ENCODE results near the gene SCFD2. TPM values are rescaled to one million over a fixed set of nuclear protein-coding genes. Genes with fewer than 3 reads are reported as not detected.
"Not testable (repeated sequence)": the region's sequence is repeated elsewhere in the genome, so short reads cannot be mapped to it uniquely, and the experiment has no call there.

SCFD2 gene
- total RNA-seq, 1 donor from 2014 or later, result 14.3 TPM

DNA sequence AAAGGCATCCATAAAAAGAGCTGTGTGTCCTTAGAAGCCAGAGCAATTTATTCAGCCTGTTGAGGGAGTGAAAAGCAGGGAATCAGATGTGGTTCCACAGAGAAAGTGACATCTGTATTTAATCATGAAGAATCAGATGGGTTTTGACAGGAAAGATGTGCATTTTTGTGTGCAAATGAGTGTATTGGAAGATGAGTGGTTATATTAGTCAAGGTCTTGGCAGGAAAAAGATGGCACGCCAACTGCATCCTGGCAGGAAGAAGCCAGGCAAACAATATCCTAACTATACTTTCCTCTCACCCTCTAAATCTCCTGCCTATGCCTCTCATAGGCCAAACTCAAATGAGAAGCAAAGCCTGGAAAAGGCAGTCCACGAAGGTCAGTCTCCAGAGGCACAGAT lies 59.1 kb downstream of the SCFD2 start:
- no peak for TF ChIP-seq CTCF (IDR thresholded peaks at IDR 0.05)
- Histone ChIP-seq H3K27me3 (no peaks in the 10 kb centered on the region), H3K4me1 (no peaks in the 10 kb centered on the region), H3K9me3 (no peaks in the 10 kb centered on the region), H3K36me3 (no peaks in the 10 kb centered on the region), H3K27ac (no peak overlapping the region), H3K4me3 (no peak overlapping the region)
- intact Hi-C loops (cut with DNase I), result no loop called here
- DNase-seq (no peak), ATAC-seq (no peak)

- ATAC-seq; H3K4me1 ChIP-seq; intact Hi-C loops (cut with DNase I); DNase-seq; H3K4me3 ChIP-seq; H3K27ac ChIP-seq; H3K27me3 ChIP-seq; H3K36me3 ChIP-seq: not testable (repeated sequence)
- H3K9me3 ChIP-seq, result peaks cover 11% of the 10 kb centered on the region
These were observed 73.7 kb downstream of the SCFD2 start for GRCh38 chr4:53292209-53292608.

GRCh38 chr4:53281438-53281837 lies 84.4 kb downstream of the SCFD2 start:
- H3K27ac ChIP-seq, result no peak overlapping the region
- ATAC-seq, result no peak
- no peak for TF ChIP-seq CTCF (IDR thresholded peaks at IDR 0.05)

DNA sequence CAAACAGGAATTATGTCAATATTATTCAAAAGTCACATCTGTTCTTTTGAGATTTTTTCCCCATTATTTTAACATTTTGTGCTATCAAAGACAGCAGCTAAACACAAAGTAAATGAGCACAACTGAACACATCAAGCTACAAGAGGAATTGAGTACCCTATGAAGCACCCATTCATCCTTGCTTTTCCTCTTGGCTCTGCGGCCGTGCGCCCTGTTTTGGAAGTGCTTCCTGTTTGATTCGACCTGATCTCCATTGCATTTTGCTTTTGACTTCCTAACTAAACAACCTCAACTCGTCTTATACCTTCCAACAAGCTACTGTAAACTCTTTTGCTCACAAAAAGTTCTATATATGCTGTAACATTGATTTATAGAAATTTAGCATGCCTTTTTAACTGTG lies 85.0 kb downstream of the SCFD2 start:
- H3K4me1 ChIP-seq, result no peaks in the 10 kb centered on the region
- ATAC-seq (no peak), DNase-seq (no peak)
- H3K4me3 ChIP-seq, result no peak overlapping the region
- H3K27me3 ChIP-seq, result no peaks in the 10 kb centered on the region
- no peaks in the 10 kb centered on the region for H3K9me3 ChIP-seq
- TF ChIP-seq CTCF (IDR thresholded peaks at IDR 0.05), result no peak
- intact Hi-C loops (cut with DNase I), result no loop called here
- H3K36me3 ChIP-seq, result no peaks in the 10 kb centered on the region
- H3K27ac ChIP-seq, result no peak overlapping the region

More at GRCh38 chr4:53281438-53281837, 84.4 kb downstream of the SCFD2 start:
- H3K4me3 ChIP-seq, result no peak overlapping the region
- H3K9me3 ChIP-seq, result no peaks in the 10 kb centered on the region
- DNase-seq, result no peak
- H3K4me1 ChIP-seq, result no peaks in the 10 kb centered on the region
- intact Hi-C loops (cut with DNase I), result no loop called here
- H3K36me3 ChIP-seq, result no peaks in the 10 kb centered on the region
- H3K27me3 ChIP-seq, result no peaks in the 10 kb centered on the region

DNA sequence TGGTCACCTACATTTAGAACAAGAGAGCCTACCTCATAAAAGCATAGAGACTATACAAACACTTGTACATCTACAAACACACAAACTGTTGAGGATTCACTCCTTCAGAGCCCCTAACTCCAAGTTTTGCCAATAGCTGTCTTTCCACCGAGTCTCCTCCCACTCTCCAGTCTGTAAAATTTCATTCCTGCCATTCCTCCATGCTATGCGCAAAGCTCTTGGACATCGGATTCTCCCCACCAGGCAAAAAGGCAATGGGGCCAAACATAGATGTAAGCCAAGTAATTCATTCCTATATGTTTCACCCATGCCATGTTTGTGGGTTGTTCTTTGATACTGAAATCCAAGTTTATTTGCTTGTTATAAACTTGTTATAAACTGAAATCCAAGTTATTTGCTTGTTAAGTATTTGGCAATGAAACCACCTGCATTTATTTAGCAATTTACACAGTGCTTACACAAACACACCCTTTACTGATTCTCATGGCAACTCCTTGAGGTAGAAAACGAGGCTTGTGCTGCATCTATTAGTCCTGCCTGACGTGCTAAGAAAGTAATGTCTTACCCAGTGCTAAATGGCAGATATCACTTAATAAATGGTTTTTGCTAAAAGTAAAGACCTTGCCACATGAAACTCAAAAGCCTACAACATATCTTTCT lies 91.1 kb downstream of the SCFD2 start:
- TF ChIP-seq CTCF (IDR thresholded peaks at IDR 0.05), result no peak
- Histone ChIP-seq H3K27ac (no peak overlapping the region), H3K27me3 (no peaks in the 10 kb centered on the region), H3K4me3 (no peak overlapping the region), H3K36me3 (no peaks in the 10 kb centered on the region), H3K4me1 (no peaks in the 10 kb centered on the region), H3K9me3 (no peaks in the 10 kb centered on the region)
- intact Hi-C loops (cut with DNase I), result no loop called here
- no peak for ATAC-seq
- no peak for DNase-seq

DNA sequence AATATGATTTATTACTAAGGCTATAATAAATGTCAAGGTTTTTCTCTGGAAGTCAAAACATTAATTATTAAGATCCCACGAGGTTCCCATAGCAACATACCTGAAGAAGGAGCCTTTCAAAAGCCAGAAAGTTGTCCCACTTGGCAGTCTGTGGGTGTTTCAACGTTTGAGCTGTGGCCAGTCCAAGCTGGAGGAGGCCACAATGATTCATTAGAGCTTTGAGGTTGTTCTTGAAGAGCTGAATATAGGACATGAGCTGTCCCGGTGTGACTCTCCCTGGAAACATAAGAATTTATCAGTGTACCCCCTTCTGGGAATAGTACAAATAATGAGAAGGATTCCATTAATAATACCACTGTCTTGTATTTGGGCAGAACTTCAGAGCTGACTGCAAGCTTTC lies 92.1 kb downstream of the SCFD2 start:
- intact Hi-C loops (cut with DNase I), result no loop called here
- no peaks in the 10 kb centered on the region for H3K4me1 ChIP-seq
- ATAC-seq, result no peak
- H3K27ac ChIP-seq, result no peak overlapping the region
- no peak for TF ChIP-seq CTCF (IDR thresholded peaks at IDR 0.05)
- no peaks in the 10 kb centered on the region for H3K9me3 ChIP-seq
- H3K27me3 ChIP-seq, result no peaks in the 10 kb centered on the region
- H3K36me3 ChIP-seq, result no peaks in the 10 kb centered on the region
- H3K4me3 ChIP-seq, result no peak overlapping the region
- no peak for DNase-seq
